AG09309 (cell line): ENCODE results near the gene STPG3.

Experiments
- DNase-seq: peaks from one replicate; pipeline ENCODE4 v3.0.0-alpha.2; 2010; ENCODE audit warnings: low read depth
- H3K4me3 ChIP-seq: 2 replicates; pipeline ENCODE4 v1.5.1; 2011; ENCODE audit warnings: mild to moderate bottlenecking, low read depth, low read length, moderate library complexity; ENCODE audit not compliant: control insufficient read depth
- CTCF ChIP-seq: IDR thresholded peaks from 2 replicates; pipeline ENCODE4 v1.5.1; 2011; ENCODE audit warnings: mild to moderate bottlenecking, low read depth, low read length, inconsistent platforms; ENCODE audit not compliant: insufficient read depth, control insufficient read depth; ENCODE audit errors: missing control alignments

STPG3 gene

GRCh38 chr9:137226338-137227053 is 24.6 kb upstream of the STPG3 start:
- H3K4me3 ChIP-seq: no peak overlapping the region
- DNase-seq: no peak
- TF ChIP-seq CTCF: no peak

- TF ChIP-seq CTCF: peak; percentile 92
- no peak for DNase-seq
- no peak within 1 kb of the TSS for H3K4me3 ChIP-seq
These were observed 23.8 kb upstream of the STPG3 start, which contains the start of gene RNF224 for GRCh38 chr9:137227054-137227852. Gene RNF224, plus strand, starts transcription at chr9:137227502. Its CDS starts 834 bp downstream, at chr9:137228336.

DNA sequence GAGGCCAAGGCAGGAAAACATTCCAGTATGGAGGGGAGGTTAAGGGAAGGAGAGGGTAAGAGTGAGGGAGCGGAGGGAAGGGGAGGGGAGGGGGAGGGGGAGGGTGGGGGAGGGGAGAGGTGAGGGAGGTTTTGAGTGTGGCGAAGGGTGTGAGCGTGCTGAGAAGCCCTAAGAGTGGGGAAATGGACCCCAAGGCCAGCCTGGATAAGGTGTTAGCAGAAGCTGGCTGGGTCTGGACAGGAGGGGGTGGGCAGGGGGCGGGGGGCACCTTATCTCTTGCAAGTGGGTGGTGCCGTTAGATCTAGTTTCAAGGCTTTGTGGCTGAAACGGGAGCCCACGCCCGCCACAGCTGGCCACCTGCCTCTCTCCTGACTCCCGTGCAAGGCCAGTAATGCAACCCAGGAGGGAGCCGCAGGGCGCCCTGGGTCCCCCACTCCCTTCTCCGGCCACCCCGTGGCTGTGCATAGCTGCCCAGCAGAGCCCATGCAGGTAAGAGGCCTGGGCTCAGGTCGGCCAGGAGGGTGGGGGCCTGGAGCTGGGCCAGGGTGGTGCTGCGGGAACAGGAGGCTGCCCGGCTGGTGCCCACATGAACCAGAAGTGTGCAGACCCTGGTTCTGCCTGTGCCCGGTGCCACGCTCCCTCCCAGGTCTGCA is 23.1 kb upstream of the STPG3 start:
- no peak for DNase-seq
- TF ChIP-seq CTCF: no peak
- no peak overlapping the region for H3K4me3 ChIP-seq

DNA sequence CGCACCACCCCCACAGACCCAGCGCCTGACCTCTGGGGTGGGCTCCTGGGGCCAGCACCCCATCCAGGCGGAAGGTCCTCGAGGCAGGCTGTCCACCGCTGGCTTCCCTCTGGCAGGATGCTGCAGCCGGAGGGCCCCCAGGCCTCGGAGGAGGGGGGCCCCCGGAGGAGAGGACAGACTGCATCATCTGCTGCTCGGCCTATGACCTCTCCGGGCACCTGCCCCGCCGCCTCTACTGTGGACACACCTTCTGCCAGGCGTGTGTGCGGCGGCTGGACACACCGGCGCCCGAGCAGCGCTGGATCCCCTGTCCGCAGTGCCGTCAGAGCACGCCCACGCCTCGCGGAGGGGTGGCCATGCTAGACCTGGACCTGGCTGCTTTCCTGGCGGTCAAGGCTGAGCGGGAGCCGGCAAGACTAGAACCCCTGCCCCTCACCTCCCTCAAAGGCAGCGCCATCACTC is 22.5 kb upstream of the STPG3 start:
- no peak for DNase-seq
- H3K4me3 ChIP-seq: no peak overlapping the region
- no peak for TF ChIP-seq CTCF

- H3K4me3 ChIP-seq: no peak overlapping the region
- no peak for DNase-seq
- no peak for TF ChIP-seq CTCF
These were observed 21.9 kb upstream of the STPG3 start for GRCh38 chr9:137228968-137229896.
